AG04450 (cell line): ENCODE results near the gene ANKRD55. TPM values are rescaled to one million over a fixed set of nuclear protein-coding genes. Genes with fewer than 3 reads are reported as not detected.
"Not testable (repeated sequence)": the region's sequence is repeated elsewhere in the genome, so short reads cannot be mapped to it uniquely, and the experiment has no call there.

Source experiments
- CTCF ChIA-PET: fragments of 300-600, 350-600 bp; formaldehyde crosslinking; extraction: SDS; loops from one replicate; lab custom pipeline; 2022; ENCODE audit warnings: antibody characterized with exemption, inconsistent platforms; lab: Charles Lee
- POLR2A ChIA-PET: fragments of 350-600 bp; formaldehyde crosslinking; extraction: SDS; loops from one replicate; lab custom pipeline; 2021; ENCODE audit warnings: antibody characterized with exemption, inconsistent platforms; lab: Yijun Ruan, JAX
- DNase-seq: peaks from one replicate; pipeline ENCODE4 v3.0.0-alpha.2; 2011; ENCODE audit warnings: low read depth, low spot score
- H3K27ac ChIP-seq: one replicate; pipeline ENCODE4 v1.5.1; 2012; ENCODE audit warnings: low read depth, low read length, control low read depth
- H3K27me3 ChIP-seq: one replicate; pipeline ENCODE4 v1.6.0; 2012; ENCODE audit warnings: low read length; ENCODE audit not compliant: control insufficient read depth, insufficient read depth
- H3K4me3 ChIP-seq: 2 replicates; pipeline ENCODE4 v1.5.1; 2011; ENCODE audit warnings: mild to moderate bottlenecking, low read depth, low read length, control low read depth
- H3K9me3 ChIP-seq: 2 replicates; pipeline ENCODE4 v1.5.1; 2012; ENCODE audit warnings: low read length; ENCODE audit not compliant: control insufficient read depth, insufficient read depth
- CTCF ChIP-seq: IDR thresholded peaks from 2 replicates; pipeline ENCODE4 v1.5.1; 2011; ENCODE audit warnings: low read depth, low read length, control low read depth, inconsistent platforms
- polyA plus RNA-seq: library from polyadenylated mRNA; depleted of rRNA; stranded (reverse); fragments of >200 nt; gene quantifications from 2 replicates; pipeline ENCODE4 v1.2.3, GENCODE V29; 2011

The ANKRD55 gene
- polyA plus RNA-seq, 1 experiment, result not detected

DNA sequence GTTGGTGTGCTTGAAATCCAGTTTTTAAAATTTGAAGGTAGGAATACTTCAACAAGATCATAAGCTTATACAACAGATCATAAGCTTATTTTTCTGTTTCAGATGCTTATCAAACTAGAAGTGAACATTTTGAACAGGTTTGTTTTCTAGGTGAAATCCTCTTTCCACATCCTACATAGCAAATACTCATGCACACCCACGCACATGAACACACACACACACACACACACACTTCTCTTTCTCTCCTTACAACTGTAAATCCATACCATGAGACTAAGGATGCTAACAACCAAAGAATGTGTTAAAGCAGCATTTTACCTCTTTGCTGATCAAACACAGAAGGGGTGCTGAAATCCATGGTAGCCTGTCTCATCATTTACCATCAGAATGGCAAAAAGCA is 592 bp downstream of the ANKRD55 start:
- CTCF ChIA-PET, result no interaction called here
- H3K27me3 ChIP-seq, result no peaks in the 10 kb centered on the region
- TF ChIP-seq CTCF, result no peak
- H3K9me3 ChIP-seq, result no peaks in the 10 kb centered on the region
- no peak overlapping the region for H3K27ac ChIP-seq
- POLR2A ChIA-PET, result no interaction called here
- no peak for DNase-seq
- H3K4me3 ChIP-seq, result no peak overlapping the region

GRCh38 chr5:56230576-56230975 is 2.6 kb downstream of the ANKRD55 start:
- no peak overlapping the region for H3K27ac ChIP-seq
- H3K4me3 ChIP-seq, result no peak overlapping the region
- H3K9me3 ChIP-seq, result no peaks in the 10 kb centered on the region
- ChIA-PET CTCF (interaction anchor here (0.7 to 1.4 kb wide), 2 partner anchors 15 to 40 kb away, joined by 3 to 5 read pairs; no protein-coding TSS in a partner anchor), POLR2A (no interaction called here)
- no peak for DNase-seq
- TF ChIP-seq CTCF, result no peak
- H3K27me3 ChIP-seq, result no peaks in the 10 kb centered on the region

DNA sequence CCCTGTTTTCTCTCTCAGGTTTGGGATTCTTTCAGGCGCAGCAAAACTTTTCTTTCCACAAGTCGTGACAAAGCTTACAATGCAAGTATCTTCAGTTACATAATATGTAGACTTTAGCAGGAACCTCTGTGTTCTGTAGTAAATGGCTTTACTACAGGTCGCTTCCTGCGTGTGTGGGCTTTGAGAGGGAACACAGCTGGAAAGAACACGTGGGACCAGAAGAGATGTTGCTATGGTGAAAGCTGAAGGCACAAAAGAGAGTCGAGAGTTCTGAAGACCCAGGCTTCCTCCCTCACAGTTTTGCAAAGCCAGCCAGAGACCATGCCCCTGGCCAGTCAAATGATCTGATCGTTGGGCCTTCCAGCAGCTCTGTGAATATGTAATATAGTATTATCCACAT is 4.0 kb downstream of the ANKRD55 start:
- POLR2A ChIA-PET, result no interaction called here
- Histone ChIP-seq H3K27ac (no peak overlapping the region), H3K4me3 (no peak overlapping the region), H3K9me3 (no peaks in the 10 kb centered on the region), H3K27me3 (no peaks in the 10 kb centered on the region)
- CTCF ChIA-PET, result no interaction called here
- DNase-seq, result no peak
- no peak for TF ChIP-seq CTCF

DNA sequence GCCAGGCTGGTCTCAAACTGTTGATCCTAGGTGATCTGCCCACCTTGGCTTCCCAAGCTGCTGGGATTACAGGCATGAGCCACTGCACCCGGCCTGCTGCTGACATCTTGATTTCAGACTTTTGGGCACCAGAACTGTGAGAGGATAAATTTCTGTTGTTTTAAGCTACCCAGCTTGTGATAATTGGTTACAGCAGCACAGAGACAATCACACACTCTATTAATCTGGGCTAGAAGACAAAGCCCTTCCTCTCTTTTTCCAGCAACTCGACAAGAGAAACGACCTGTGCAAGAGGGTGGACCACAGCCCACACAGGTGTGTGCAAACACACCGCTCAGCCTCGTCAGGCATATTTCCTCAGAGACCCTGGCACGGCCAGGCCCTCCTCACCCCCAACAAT is 4.5 kb downstream of the ANKRD55 start:
- no peaks in the 10 kb centered on the region for H3K9me3 ChIP-seq
- H3K27ac ChIP-seq, result no peak overlapping the region
- ChIA-PET POLR2A (no interaction called here), CTCF (no interaction called here)
- TF ChIP-seq CTCF, result no peak
- no peaks in the 10 kb centered on the region for H3K27me3 ChIP-seq
- no peak for DNase-seq
- H3K4me3 ChIP-seq, result no peak overlapping the region

DNA sequence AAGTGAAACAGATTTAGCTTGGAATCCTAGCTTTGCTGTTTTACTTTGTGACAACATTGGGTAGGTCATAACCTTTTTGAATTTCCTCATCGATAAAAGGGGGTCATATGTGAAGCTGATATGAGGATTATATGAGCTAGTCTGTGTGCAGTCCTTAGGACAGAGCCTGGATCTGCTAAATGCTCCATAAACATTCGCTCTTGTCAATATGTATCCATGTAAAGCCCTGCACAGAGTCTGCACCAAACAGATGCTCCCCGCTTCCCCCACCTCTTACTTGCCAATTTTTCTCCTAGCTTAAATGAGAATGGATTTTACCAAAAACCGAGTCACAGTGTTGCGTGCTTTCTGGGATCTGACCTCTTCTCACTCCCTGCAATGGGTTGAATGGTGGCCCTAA is 5.4 kb downstream of the ANKRD55 start:
- no peak for TF ChIP-seq CTCF
- no peak overlapping the region for H3K4me3 ChIP-seq
- H3K27me3 ChIP-seq, result no peaks in the 10 kb centered on the region
- no peaks in the 10 kb centered on the region for H3K9me3 ChIP-seq
- ChIA-PET POLR2A (no interaction called here), CTCF (interaction anchor here (0.7 kb wide), 1 partner anchor 27 kb away, joined by 3 read pairs; no protein-coding TSS in a partner anchor)
- no peak for DNase-seq
- H3K27ac ChIP-seq, result no peak overlapping the region

DNA sequence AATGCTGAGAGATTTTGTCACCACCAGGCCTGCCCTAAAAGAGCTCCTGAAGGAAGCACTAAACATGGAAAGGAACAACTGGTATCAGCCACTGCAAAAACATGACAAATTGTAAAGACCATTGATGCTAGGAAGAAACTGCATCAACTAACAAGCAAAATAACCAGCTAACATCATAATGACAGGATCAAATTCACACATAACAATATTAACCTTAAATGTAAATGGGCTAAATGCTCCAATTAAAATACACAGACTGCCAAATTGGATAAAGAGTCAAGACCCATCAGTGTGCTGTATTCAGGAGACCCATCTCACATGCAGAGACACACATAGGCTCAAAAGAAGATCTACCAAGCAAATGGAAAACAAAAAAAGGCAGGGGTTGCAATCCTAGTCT is 9.8 kb downstream of the ANKRD55 start:
- CTCF ChIA-PET, H3K27ac ChIP-seq, DNase-seq, POLR2A ChIA-PET, H3K4me3 ChIP-seq, H3K9me3 ChIP-seq, H3K27me3 ChIP-seq: not testable (repeated sequence)

GRCh38 chr5:56221601-56222000 is 11.5 kb downstream of the ANKRD55 start:
- CTCF ChIA-PET, H3K4me3 ChIP-seq, DNase-seq, H3K27me3 ChIP-seq, POLR2A ChIA-PET, H3K27ac ChIP-seq, H3K9me3 ChIP-seq: not testable (repeated sequence)
